ENCODE results near the gene MYOM1.
A peak's percentile ranks its signal among the peaks of the same experiment; 100 is the strongest.

MYOM1 gene

GRCh38 chr18:3264362-3264761 lies 44.6 kb upstream of the MYOM1 start:
- TF ChIP-seq TAF1 (IDR thresholded peaks at IDR 0.05; ENCODE audit: borderline replicate concordance, insufficient read depth, low read length): no peak
- TF ChIP-seq POLR2AphosphoS5 (IDR thresholded peaks at IDR 0.05; ENCODE audit: low read depth, low read length): no peak
- no peak for TF ChIP-seq SIN3A (IDR thresholded peaks at IDR 0.05; ENCODE audit: borderline replicate concordance, insufficient read depth, low read length)
- TF ChIP-seq FOXP2 (optimal IDR thresholded peaks at IDR 0.05; ENCODE audit: borderline replicate concordance, extremely low read depth, extremely low read length, insufficient read depth): no peak
- TF ChIP-seq REST (IDR thresholded peaks at IDR 0.05; ENCODE audit: insufficient read depth in 1 of 2, low read depth in 2 of 2, low read length in 2 of 2): no peak

- TF ChIP-seq REST (IDR thresholded peaks at IDR 0.05; ENCODE audit: insufficient read depth in 1 of 2, low read depth in 2 of 2, low read length in 2 of 2): no peak
- TF ChIP-seq TAF1 (IDR thresholded peaks at IDR 0.05; ENCODE audit: borderline replicate concordance, insufficient read depth, low read length): no peak
These were observed 43.4 kb upstream of the MYOM1 start for GRCh38 chr18:3263132-3263700.

GRCh38 chr18:3262234-3263131 lies 42.7 kb upstream of the MYOM1 start:
- no peak for TF ChIP-seq FOXP2 (optimal IDR thresholded peaks at IDR 0.05; ENCODE audit: borderline replicate concordance, extremely low read depth, extremely low read length, insufficient read depth)
- no peak for TF ChIP-seq POLR2AphosphoS5 (IDR thresholded peaks at IDR 0.05; ENCODE audit: low read depth, low read length)
- no peak for TF ChIP-seq REST (IDR thresholded peaks at IDR 0.05; ENCODE audit: insufficient read depth in 1 of 2, low read depth in 2 of 2, low read length in 2 of 2)
- no peak for TF ChIP-seq TAF1 (IDR thresholded peaks at IDR 0.05; ENCODE audit: borderline replicate concordance, insufficient read depth, low read length)
- peak; percentile 53; the same call in 1 of the 2 replicates for TF ChIP-seq SIN3A (IDR thresholded peaks at IDR 0.05; ENCODE audit: borderline replicate concordance, insufficient read depth, low read length)

GRCh38 chr18:3261373-3262233 lies 41.8 kb upstream of the MYOM1 start, which contains the start of gene MYL12B:
Gene MYL12B, plus strand, starts transcription at chr18:3262133. Its CDS starts 10,766 bp downstream, at chr18:3272899.
- TF ChIP-seq FOXP2 (optimal IDR thresholded peaks at IDR 0.05; ENCODE audit: borderline replicate concordance, extremely low read depth, extremely low read length, insufficient read depth) (peak; percentile 73), REST (IDR thresholded peaks at IDR 0.05; ENCODE audit: insufficient read depth in 1 of 2, low read depth in 2 of 2, low read length in 2 of 2) (no peak), SIN3A (IDR thresholded peaks at IDR 0.05; ENCODE audit: borderline replicate concordance, insufficient read depth, low read length) (peak; percentile 52; the same call in 1 of the 2 replicates), POLR2AphosphoS5 (IDR thresholded peaks at IDR 0.05; ENCODE audit: low read depth, low read length) (peak; percentile 78), TAF1 (IDR thresholded peaks at IDR 0.05; ENCODE audit: borderline replicate concordance, insufficient read depth, low read length) (peak; percentile 2; the same call in 1 of the 2 replicates)
